H1 (cell line): ENCODE measurements around the gene UBE2O. TPM values are rescaled to one million over a fixed set of nuclear protein-coding genes. Genes with fewer than 3 reads are reported as not detected.
A peak's percentile ranks its signal among the peaks of the same experiment; 100 is the strongest.

ENCODE experiments used
- CTCF ChIA-PET: fragments of 300-600 bp; sonication (Branson Sonifier 250); formaldehyde crosslinking; loops from one replicate; lab custom pipeline; 2021; ENCODE audit not compliant: partially characterized antibody; lab: Charles Lee
- POLR2A ChIA-PET: fragments of 300-600 bp; sonication (Branson Sonifier 250); formaldehyde crosslinking; loops from one replicate; lab custom pipeline; 2021; ENCODE audit warnings: inconsistent platforms; ENCODE audit not compliant: partially characterized antibody; lab: Charles Lee
- DNase-seq, 2 experiments: peaks; one replicate each; pipeline versions ENCODE4 v3.0.0 to v3.0.0-alpha.2; 2010 to 2022; ENCODE audit warnings: low spot score in 2 of 2, low read depth in 1 of 2, mixed read lengths in 1 of 2
- FAIRE-seq: peaks from 2 replicates; lab custom pipeline; 2011; peaks lifted over from hg19 to GRCh38; lab: Jason Lieb, UNC
- H2AFZ ChIP-seq: 2 replicates; pipeline ENCODE4 v1.8.1; 2012; ENCODE audit warnings: low read length, inconsistent platforms
- H2AK5ac ChIP-seq: 2 replicates; pipeline ENCODE4 v1.6.1; 2013; ENCODE audit warnings: low read depth, low read length
- H2BK120ac ChIP-seq: replicated peaks from 2 replicates; pipeline ENCODE3; 2013; ENCODE audit warnings: low read depth, low read length, inconsistent platforms
- H2BK12ac ChIP-seq: 2 replicates; pipeline ENCODE4 v1.6.1; 2013; ENCODE audit warnings: low read depth, low read length
- H2BK15ac ChIP-seq: 2 replicates; pipeline ENCODE4 v1.6.1; 2013; ENCODE audit warnings: low read length
- H2BK20ac ChIP-seq: 2 replicates; pipeline ENCODE4 v1.6.1; 2013; ENCODE audit warnings: low read length
- H2BK5ac ChIP-seq: 2 replicates; pipeline ENCODE4 v1.6.1; 2013; ENCODE audit warnings: low read depth, low read length
- H3K14ac ChIP-seq: 2 replicates; pipeline ENCODE4 v1.6.1; 2013; ENCODE audit warnings: inconsistent platforms; ENCODE audit not compliant: insufficient read length
- H3K18ac ChIP-seq: 2 replicates; pipeline ENCODE4 v1.6.1; 2013; ENCODE audit warnings: low read length; ENCODE audit errors: extremely low read depth
- H3K23ac ChIP-seq: 2 replicates; pipeline ENCODE4 v1.6.1; 2013; ENCODE audit warnings: inconsistent platforms; ENCODE audit not compliant: insufficient read length
- H3K23me2 ChIP-seq: 2 replicates; pipeline ENCODE4 v1.6.1; 2013; ENCODE audit warnings: low read depth, low read length
- H3K27ac ChIP-seq: 2 replicates; pipeline ENCODE4 v1.6.1; 2011; ENCODE audit warnings: low read depth, low read length, inconsistent platforms
- H3K27me3 ChIP-seq, 4 experiments: replicated peaks in 1 of 4; 1 replicate in 1 of 4; 2 replicates in 3 of 4; pipeline versions ENCODE4 v1.6.1 to v1.8.1; 2011 to 2013; ENCODE audit warnings: low read length in 3 of 4, mild to moderate bottlenecking in 3 of 4, inconsistent platforms in 2 of 4, mixed read lengths in 2 of 4, moderate library complexity in 1 of 4; ENCODE audit not compliant: control insufficient read depth in 3 of 4, insufficient read depth in 3 of 4; ENCODE audit errors: extremely low read depth in 1 of 4
- H3K36me3 ChIP-seq, 4 experiments: 2 replicates each; pipeline versions ENCODE4 v1.6.1 to v1.8.1; 2011 to 2013; ENCODE audit warnings: mild to moderate bottlenecking in 4 of 4, low read length in 3 of 4, moderate library complexity in 2 of 4, control low read depth in 1 of 4, inconsistent platforms in 1 of 4; ENCODE audit not compliant: insufficient read depth in 4 of 4, control insufficient read depth in 2 of 4
- H3K4ac ChIP-seq: replicated peaks from 2 replicates; pipeline ENCODE3; 2013; ENCODE audit warnings: low read length, low read depth, mixed read lengths, inconsistent platforms; ENCODE audit not compliant: insufficient read length
- H3K4me1 ChIP-seq, 4 experiments: replicated peaks in 1 of 4; 1 replicate in 1 of 4; 2 replicates in 3 of 4; pipeline versions ENCODE4 v1.6.1 to v1.8.1; 2011 to 2013; ENCODE audit warnings: low read length in 3 of 4, inconsistent platforms in 2 of 4, mixed read lengths in 1 of 4; ENCODE audit not compliant: insufficient read depth in 4 of 4, control insufficient read depth in 3 of 4
- H3K4me2 ChIP-seq, 2 experiments: 2 replicates each; pipeline versions ENCODE4 v1.6.1 to v1.8.1; 2011 to 2013; ENCODE audit warnings: low read depth in 2 of 2, low read length in 2 of 2, control low read depth in 1 of 2, inconsistent platforms in 1 of 2, mild to moderate bottlenecking in 1 of 2; ENCODE audit not compliant: insufficient read depth in 1 of 2
- H3K4me3 ChIP-seq, 4 experiments: fragments of 200-600, 300-600 bp in 1 of 4; sonication (generic), shearing (Covaris generic), sonication (Bioruptor Twin) in 1 of 4; 2 replicates each; pipeline versions ENCODE4 v1.5.1 to v1.8.1; 2011 to 2016; ENCODE audit warnings: low read length in 4 of 4, low read depth in 3 of 4, control low read depth in 2 of 4, inconsistent platforms in 2 of 4, mild to moderate bottlenecking in 2 of 4, mixed read lengths in 1 of 4, moderate library complexity in 1 of 4; ENCODE audit not compliant: insufficient read depth in 2 of 4; ENCODE audit errors: extremely low read depth in 1 of 4
- H3K56ac ChIP-seq: replicated peaks from 2 replicates; pipeline ENCODE3; 2013; ENCODE audit warnings: low read depth, mild to moderate bottlenecking, mixed read lengths, low read length, inconsistent platforms; ENCODE audit not compliant: insufficient read length
- H3K79me1 ChIP-seq: 2 replicates; pipeline ENCODE4 v1.6.1; 2013; ENCODE audit warnings: low read depth, low read length, control low read depth
- H3K79me2 ChIP-seq, 2 experiments: 2 replicates each; pipeline versions ENCODE4 v1.6.1 to v1.8.1; 2012 to 2013; ENCODE audit warnings: low read length in 2 of 2, mild to moderate bottlenecking in 2 of 2, inconsistent platforms in 1 of 2; ENCODE audit not compliant: insufficient read depth in 2 of 2, control insufficient read depth in 1 of 2
- H3K9ac ChIP-seq, 4 experiments: replicated peaks in 1 of 4; 1 replicate in 1 of 4; 2 replicates in 3 of 4; pipeline versions ENCODE4 v1.6.1 to v1.8.1; 2011 to 2013; ENCODE audit warnings: low read depth in 3 of 4, low read length in 3 of 4, control low read depth in 2 of 4, mild to moderate bottlenecking in 2 of 4, moderate library complexity in 2 of 4, inconsistent platforms in 1 of 4; ENCODE audit errors: extremely low read depth in 1 of 4
- H3K9me3 ChIP-seq, 2 experiments: 2 replicates each; pipeline versions ENCODE4 v1.6.1 to v1.8.1; 2012 to 2013; ENCODE audit warnings: mild to moderate bottlenecking in 2 of 2, moderate library complexity in 2 of 2, control low read depth in 1 of 2, inconsistent platforms in 1 of 2, low read depth in 1 of 2, low read length in 1 of 2, mixed read lengths in 1 of 2; ENCODE audit not compliant: insufficient read depth in 2 of 2
- H4K20me1 ChIP-seq, 2 experiments: replicated peaks in 1 of 2; 2 replicates each; pipeline versions ENCODE3 to v1.8.1; 2011 to 2013; ENCODE audit warnings: inconsistent platforms in 2 of 2, low read length in 2 of 2, mild to moderate bottlenecking in 1 of 2; ENCODE audit not compliant: insufficient read depth in 2 of 2, control insufficient read depth in 1 of 2
- H4K5ac ChIP-seq: 2 replicates; pipeline ENCODE4 v1.6.1; 2013; ENCODE audit warnings: low read length, low read depth, mixed read lengths, inconsistent platforms; ENCODE audit not compliant: insufficient read length
- H4K8ac ChIP-seq: 2 replicates; pipeline ENCODE4 v1.8.0; 2013; ENCODE audit warnings: mild to moderate bottlenecking, moderate library complexity, low read length, inconsistent platforms; ENCODE audit not compliant: insufficient read depth; ENCODE audit errors: extremely low read depth
- H4K91ac ChIP-seq: replicated peaks from 2 replicates; pipeline ENCODE3; 2013; ENCODE audit warnings: low read length, mixed read lengths, inconsistent platforms; ENCODE audit not compliant: insufficient read length
- CBX8 ChIP-seq: fragments of 300-800, 300-1000 bp; sonication (generic); IDR thresholded peaks from 2 replicates; pipeline ENCODE4 v1.7.1; 2016; ENCODE audit warnings: low read depth, low read length, borderline replicate concordance
- CEBPB ChIP-seq: IDR thresholded peaks from 2 replicates; pipeline ENCODE4 v1.6.1; 2012; ENCODE audit warnings: low read depth, low read length
- CTCF ChIP-seq, 3 experiments: IDR thresholded peaks; 1 replicate in 2 of 3; 2 replicates in 1 of 3; pipeline versions ENCODE4 v1.5.1 to v1.6.1; 2011; ENCODE audit warnings: low read length in 3 of 3, mild to moderate bottlenecking in 3 of 3, inconsistent platforms in 2 of 3, low read depth in 1 of 3, moderate library complexity in 1 of 3; ENCODE audit not compliant: insufficient read depth in 1 of 3; ENCODE audit errors: control extremely low read depth in 1 of 3
- RAD21 ChIP-seq, 2 experiments: IDR thresholded peaks in 1 of 2; conservative IDR thresholded peaks in 1 of 2; 2 replicates each; pipeline ENCODE4 v1.6.1; 2011; ENCODE audit warnings: low read depth in 2 of 2, low read length in 2 of 2, improper control_type of control experiment in 1 of 2, inconsistent platforms in 1 of 2, mild to moderate bottlenecking in 1 of 2, moderate library complexity in 1 of 2
- RBBP5 ChIP-seq: IDR thresholded peaks from 2 replicates; pipeline ENCODE4 v1.7.1; 2012; ENCODE audit warnings: low read depth, mild to moderate bottlenecking, inconsistent platforms, low read length, moderate library complexity, borderline replicate concordance
- SP1 ChIP-seq: IDR thresholded peaks from 2 replicates; pipeline ENCODE4 v1.6.1; 2011; ENCODE audit warnings: low read depth, low read length
- TBP ChIP-seq: IDR thresholded peaks from 2 replicates; pipeline ENCODE4 v1.6.1; 2011; ENCODE audit warnings: low read depth, low read length, improper control_type of control experiment
- WGBS, 2 experiments: shearing (Covaris generic) in 1 of 2; methylation state at CpG; one replicate each; pipeline versions ENCODE4 v1.1.6 to v1.1.7; 2013 to 2015; ENCODE audit warnings: low lambda C conversion rate in 2 of 2, mixed read lengths in 2 of 2, inconsistent platforms in 1 of 2, low coverage in 1 of 2, missing lambda C conversion rate in 1 of 2; ENCODE audit not compliant: insufficient replicate concordance in 2 of 2, insufficient coverage in 1 of 2, insufficient read length in 1 of 2; ENCODE audit errors: extremely low coverage in 1 of 2, missing lambda C conversion rate in 1 of 2; 5-methylcytosine and 5-hydroxymethylcytosine counted together
- polyA plus RNA-seq, 7 experiments: library from polyadenylated mRNA; depleted of rRNA in 3 of 7; stranded (reverse) in 5 of 7; unstranded in 2 of 7; fragments of >200 nt in 5 of 7; fragments of 200-250 nt in 2 of 7; gene quantifications; 1 replicate in 5 of 7; 2 replicates in 1 of 7; 4 replicates in 1 of 7; pipeline versions ENCODE4 v1.2.1 to v1.2.3, GENCODE V29; 2011 to 2013; ENCODE audit warnings: missing spikeins in 2 of 7, mixed read lengths in 2 of 7
- total RNA-seq: library from RNA; stranded (reverse); fragmentation: NEBNext Ultra II Directional; extraction: Animal tissue kit (Norgen Biotek cat#: 25700); gene quantifications from 2 replicates; pipeline ENCODE4 v1.2.1, GENCODE V29; 2021
- TF ChIP-seq, protein P1 (sequence below): IDR thresholded peaks from 2 replicates; pipeline ENCODE4 v1.6.1; 2011; ENCODE audit warnings: low read depth, mild to moderate bottlenecking, low read length; ENCODE audit not compliant: insufficient read depth

The UBE2O gene
- total and polyA plus RNA-seq, 2 of the 8 experiments (the other 6 are each of a cell fraction or from before 2014, with no cell fraction given) = 24.4 to 63.0 TPM

DNA sequence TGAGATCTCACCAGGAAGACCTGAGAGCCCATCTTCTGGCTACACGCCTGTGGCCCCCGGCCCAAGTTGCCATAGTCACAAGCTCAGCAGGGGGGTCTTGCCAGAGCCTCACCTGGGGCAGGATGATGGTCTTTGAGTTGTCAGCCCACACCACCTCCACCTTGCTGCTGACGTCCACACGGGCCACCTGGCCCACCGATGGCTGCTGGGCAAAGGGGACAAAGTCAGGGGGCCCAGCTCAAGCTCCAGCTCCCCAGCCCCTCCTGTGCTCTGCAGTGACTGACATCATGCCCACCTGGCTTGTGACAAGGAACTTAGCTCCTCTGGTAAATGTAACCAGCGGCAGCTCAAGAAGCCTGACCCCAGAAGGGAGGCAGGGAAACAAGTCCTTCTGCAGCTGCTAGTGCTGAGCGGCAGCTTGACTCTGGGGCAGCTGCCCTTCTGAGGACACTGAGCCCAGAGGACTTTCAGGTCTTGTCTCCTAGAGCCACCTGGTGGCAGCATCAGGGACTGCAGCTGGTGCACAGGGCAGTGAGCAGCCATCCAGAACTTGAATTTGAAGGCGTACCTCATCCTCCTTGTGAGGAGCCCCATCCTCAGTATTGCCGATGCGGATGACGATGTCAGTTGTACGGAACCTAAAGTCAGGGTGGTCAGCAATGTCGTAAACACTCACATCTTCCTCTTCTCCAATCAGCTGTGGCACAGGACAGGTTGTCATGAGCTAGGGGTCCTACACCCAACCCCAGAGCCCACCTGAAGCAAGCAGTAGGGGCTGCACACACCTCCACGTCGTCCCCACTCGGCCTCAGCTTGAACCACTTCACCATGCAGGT is 55.0 kb downstream of the UBE2O start:
- Histone ChIP-seq H2BK5ac (no peak overlapping the region), H2BK12ac (no peak overlapping the region), H3K79me2 (no peaks in the 10 kb centered on the region), H2BK15ac (no peak overlapping the region), H3K27ac (0 out of 2 replicates have a peak overlapping the region, but pooled peaks have one; percentile 17), H3K36me3 (peaks cover 40 to 76% (median 68%) of the 10 kb centered on the region in 4 experiments), H3K14ac (no peak overlapping the region), H3K4me3 (no peak overlapping the region), H3K27me3 (no peaks in the 10 kb centered on the region), H4K20me1 (peaks cover 8 to 11% of the 10 kb centered on the region in 2 experiments), H4K5ac (no peak overlapping the region), H2BK120ac (no peak overlapping the region), H4K91ac (no peak overlapping the region), H3K56ac (no peak overlapping the region), H3K79me1 (no peaks in the 10 kb centered on the region; the same call in 1 of the 2 replicates), H3K4me2 (no peak overlapping the region), H2AFZ (no peak overlapping the region), H3K18ac (no peak overlapping the region), H4K8ac (0 out of 2 replicates have a peak overlapping the region, but pooled peaks have one; percentile 7), H2BK20ac (no peak overlapping the region), H3K23me2 (no peaks in the 10 kb centered on the region), H3K9ac (no peak overlapping the region), H3K9me3 (no peaks in the 10 kb centered on the region), H2AK5ac (no peak overlapping the region), H3K23ac (no peak overlapping the region), H3K4me1 (no peaks in the 10 kb centered on the region), H3K4ac (no peak overlapping the region)
- FAIRE-seq (peak; percentile 84), DNase-seq (peak; percentile 81 to 98)
- ChIA-PET CTCF (interaction anchor here (0.5 to 28.1 kb wide), 50 partner anchors 8 to 449 kb away, joined by 3 to 635 read pairs (median 6); partner anchors contain the start of genes AANAT, PRPSAP1, QRICH2 and RHBDF2), POLR2A (interaction anchor here (0.7 to 1.2 kb wide), 2 partner anchors 12 to 13 kb away, joined by 3 read pairs; no protein-coding TSS in a partner anchor)
- WGBS, 2 experiments = 85% methylated on average over 16 of the region's 16 CpGs; no CpG with 5 or more reads in 1 of the 2 experiments
- TF ChIP-seq SP1 = no peak
- TF ChIP-seq RBBP5 = no peak
- TF ChIP-seq, protein P1, sequence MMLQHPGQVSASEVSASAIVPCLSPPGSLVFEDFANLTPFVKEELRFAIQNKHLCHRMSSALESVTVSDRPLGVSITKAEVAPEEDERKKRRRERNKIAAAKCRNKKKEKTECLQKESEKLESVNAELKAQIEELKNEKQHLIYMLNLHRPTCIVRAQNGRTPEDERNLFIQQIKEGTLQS = no peak
- peak; percentile 88 to 90 for TF ChIP-seq RAD21 (IDR thresholded peaks at IDR 0.05 in 1 of 2, conservative IDR thresholded peaks at IDR 0.05 in 1 of 2; ENCODE audit: low read depth in 2 of 2, low read length in 2 of 2)
- TF ChIP-seq CBX8 = no peak
- peak; percentile 94 to 100 (median 94) for TF ChIP-seq CTCF (IDR thresholded peaks at IDR 0.05; ENCODE audit: control extremely low read depth in 1 of 3, insufficient read depth in 1 of 3, low read depth in 1 of 3, low read length in 3 of 3)
- no peak for TF ChIP-seq CEBPB
- no peak for TF ChIP-seq TBP
